ENCODE data around the gene SLC12A9.

GRCh38 chr7:100824499-100825214 lies 27.9 kb upstream of the SLC12A9 start:
- TF ChIP-seq, protein P1, sequence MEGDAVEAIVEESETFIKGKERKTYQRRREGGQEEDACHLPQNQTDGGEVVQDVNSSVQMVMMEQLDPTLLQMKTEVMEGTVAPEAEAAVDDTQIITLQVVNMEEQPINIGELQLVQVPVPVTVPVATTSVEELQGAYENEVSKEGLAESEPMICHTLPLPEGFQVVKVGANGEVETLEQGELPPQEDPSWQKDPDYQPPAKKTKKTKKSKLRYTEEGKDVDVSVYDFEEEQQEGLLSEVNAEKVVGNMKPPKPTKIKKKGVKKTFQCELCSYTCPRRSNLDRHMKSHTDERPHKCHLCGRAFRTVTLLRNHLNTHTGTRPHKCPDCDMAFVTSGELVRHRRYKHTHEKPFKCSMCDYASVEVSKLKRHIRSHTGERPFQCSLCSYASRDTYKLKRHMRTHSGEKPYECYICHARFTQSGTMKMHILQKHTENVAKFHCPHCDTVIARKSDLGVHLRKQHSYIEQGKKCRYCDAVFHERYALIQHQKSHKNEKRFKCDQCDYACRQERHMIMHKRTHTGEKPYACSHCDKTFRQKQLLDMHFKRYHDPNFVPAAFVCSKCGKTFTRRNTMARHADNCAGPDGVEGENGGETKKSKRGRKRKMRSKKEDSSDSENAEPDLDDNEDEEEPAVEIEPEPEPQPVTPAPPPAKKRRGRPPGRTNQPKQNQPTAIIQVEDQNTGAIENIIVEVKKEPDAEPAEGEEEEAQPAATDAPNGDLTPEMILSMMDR (IDR thresholded peaks at IDR 0.05; ENCODE audit: low read depth, low read length): no peak
- TF ChIP-seq EZH2phosphoT487 (IDR thresholded peaks at IDR 0.05; ENCODE audit: low read depth): no peak

All from OCI-LY3 (cell line).